Subcutaneous adipose tissue (tissue), 4 donors: ENCODE results near the gene CWC27. TPM values are rescaled to one million over a fixed set of nuclear protein-coding genes. Genes with fewer than 3 reads are reported as not detected.

Source experiments
- total RNA-seq, 4 donors: library from RNA; depleted of rRNA; stranded (reverse); fragments of >200 nt; gene quantifications; one replicate each; pipeline ENCODE4 v1.1.0, GENCODE V29; 2016
- TF ChIP-seq, protein P1 (sequence below): fragments of 450-650 bp; IDR thresholded peaks from one replicate; pipeline ENCODE4 v1.5.1; 2016; ENCODE audit warnings: low read depth, mild to moderate bottlenecking, control low read depth, antibody characterized with exemption, moderate library complexity

Gene CWC27
- total RNA-seq, 4 donors from 2014 or later: 9.0 to 17.8 (median 15.2) TPM

DNA sequence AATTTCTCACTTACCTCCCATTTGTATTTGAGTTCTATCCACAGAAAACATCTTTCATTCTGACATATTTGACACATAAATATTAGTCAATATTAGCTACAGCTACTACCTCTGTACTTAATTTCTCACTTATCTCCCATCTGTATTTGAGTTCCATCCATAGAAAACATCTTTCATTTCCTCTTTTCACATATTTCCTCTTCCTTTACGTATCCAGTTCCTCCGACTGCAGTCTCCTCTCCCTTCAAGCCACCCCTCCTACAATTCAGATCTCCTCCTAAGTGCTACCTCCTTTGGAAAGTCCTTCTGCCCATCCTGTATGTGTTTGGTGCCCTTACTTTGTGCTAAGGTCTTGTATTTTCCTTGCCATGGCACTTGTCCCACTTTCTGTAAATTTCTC is 1.8 kb upstream of the CWC27 start:
- TF ChIP-seq, protein P1, sequence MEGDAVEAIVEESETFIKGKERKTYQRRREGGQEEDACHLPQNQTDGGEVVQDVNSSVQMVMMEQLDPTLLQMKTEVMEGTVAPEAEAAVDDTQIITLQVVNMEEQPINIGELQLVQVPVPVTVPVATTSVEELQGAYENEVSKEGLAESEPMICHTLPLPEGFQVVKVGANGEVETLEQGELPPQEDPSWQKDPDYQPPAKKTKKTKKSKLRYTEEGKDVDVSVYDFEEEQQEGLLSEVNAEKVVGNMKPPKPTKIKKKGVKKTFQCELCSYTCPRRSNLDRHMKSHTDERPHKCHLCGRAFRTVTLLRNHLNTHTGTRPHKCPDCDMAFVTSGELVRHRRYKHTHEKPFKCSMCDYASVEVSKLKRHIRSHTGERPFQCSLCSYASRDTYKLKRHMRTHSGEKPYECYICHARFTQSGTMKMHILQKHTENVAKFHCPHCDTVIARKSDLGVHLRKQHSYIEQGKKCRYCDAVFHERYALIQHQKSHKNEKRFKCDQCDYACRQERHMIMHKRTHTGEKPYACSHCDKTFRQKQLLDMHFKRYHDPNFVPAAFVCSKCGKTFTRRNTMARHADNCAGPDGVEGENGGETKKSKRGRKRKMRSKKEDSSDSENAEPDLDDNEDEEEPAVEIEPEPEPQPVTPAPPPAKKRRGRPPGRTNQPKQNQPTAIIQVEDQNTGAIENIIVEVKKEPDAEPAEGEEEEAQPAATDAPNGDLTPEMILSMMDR: no peak

DNA sequence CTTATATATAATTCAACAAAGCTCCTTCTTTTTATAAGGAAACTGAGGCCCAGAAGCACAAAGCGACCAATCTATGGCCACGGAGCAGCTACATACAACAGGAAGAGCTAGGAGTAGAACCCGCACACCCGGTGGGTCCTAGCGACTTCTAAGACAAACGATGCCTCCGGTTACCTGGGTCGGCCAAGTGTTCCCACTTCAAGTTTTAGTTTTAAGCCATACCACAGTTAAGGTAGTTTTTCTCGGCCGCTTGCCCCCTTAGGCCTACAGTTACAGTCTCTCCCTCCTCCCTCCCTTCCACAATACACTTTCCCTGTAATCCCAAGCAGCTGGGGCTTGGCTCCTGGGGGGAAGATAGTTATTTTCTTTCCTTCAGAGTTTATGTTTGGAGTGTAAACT is 772 bp upstream of the CWC27 start:
- TF ChIP-seq, protein P1: no peak

DNA sequence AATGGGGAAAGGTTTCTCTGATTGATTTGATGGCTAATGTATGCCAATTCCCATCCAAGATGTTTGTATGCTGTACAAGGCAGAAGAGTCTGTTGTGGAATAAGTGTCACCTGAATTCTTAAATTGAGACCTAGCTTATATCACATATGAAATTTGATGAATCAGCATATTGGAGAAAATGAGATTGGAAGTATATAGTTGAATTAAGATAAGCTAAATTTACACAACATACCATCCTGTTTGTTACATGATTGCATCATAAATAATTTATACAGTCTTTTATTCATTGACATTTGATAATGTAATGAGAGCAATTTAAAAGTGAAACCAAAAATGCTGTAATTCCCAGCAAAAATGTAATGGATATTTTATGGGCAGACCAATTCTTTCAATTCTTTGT is 1.1 kb downstream of the CWC27 start:
- TF ChIP-seq, protein P1: no peak

DNA sequence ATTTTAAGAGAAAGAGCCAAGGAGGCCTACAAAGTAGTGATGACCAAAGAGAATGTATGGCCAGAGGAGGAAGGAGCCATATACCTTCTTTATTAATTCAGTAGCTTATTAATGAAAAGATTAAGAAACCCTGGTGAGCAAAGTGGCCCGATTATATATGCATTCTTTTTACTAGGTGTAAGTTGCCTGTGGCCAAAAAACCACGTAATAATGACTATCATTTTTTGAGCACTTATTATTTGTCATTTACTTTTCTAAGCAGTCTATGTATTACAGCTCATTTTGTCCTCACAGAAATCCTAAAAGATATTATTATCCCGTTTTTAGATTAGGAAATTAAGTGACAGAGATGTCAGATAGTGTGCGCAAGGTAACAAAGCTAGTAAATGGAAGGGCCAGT is 3.0 kb downstream of the CWC27 start:
- TF ChIP-seq, protein P1: no peak

DNA sequence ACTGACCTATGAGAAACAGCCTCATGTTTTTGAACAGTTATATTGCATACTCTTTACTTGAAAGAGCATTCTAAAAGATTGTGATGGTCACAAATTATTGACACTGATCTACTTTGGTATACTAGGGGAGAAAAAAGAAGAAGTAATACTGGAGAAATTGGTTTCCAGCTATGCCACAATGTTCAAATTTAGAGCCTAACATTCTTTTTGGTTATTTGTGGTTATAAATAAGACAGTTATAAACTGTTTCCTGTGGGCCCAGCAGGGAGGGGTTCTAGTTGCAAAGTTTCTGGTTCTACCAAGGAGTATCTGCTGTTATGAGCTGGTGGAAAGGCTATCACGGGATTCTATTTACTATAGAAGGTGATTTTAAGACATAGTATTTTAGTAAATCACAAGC is 4.8 kb downstream of the CWC27 start:
- TF ChIP-seq, protein P1: no peak

DNA sequence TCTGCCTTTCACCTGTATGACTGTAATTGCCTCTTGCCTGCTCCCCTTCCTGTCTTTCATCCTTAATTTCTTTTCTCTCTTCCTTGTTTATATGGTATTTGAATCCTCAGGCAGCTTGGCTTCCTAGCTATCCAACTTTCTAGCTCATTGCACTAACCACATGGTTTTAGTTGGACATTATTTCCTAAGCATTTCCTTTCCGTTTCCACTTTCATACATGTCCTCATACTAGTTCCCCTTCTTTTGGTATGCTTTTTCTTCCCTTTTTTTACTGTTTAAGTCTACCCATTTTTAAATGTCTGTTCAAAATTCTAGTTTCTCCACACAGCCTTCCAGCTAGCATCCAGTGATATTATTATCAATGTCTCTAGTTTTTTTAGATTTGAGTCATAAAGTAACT is 6.6 kb downstream of the CWC27 start:
- TF ChIP-seq, protein P1: no peak

DNA sequence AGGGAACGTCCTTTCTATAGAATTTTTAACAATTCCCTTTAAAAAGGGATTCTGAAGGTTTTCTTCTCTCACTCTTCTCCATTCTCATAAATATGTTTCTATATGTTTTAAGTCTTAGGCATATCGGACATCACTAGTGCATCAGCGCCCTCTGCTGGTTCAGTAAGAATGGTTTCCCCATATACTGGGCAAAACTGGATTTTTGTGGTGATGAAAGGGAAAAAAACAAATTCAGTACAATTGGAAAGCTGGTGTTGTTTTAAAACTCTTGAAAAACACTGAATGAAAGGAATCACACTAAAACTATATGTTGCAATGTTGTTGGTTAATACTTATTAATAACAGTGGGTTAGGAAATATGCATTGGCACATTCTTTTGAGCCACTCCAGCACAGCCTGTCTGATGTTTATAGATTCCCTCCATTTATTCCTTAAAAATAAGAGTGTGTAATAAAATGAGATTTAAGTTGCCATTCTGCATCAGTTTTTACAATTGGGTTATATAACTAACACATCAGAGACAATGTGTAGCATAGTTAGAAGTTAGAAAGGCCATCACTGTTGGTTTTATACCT is 15.8 kb downstream of the CWC27 start:
- TF ChIP-seq, protein P1: no peak
